ENCODE results near the gene ST8SIA4. TPM values are rescaled to one million over a fixed set of nuclear protein-coding genes. Genes with fewer than 3 reads are reported as not detected.
"Not testable (repeated sequence)": the region's sequence is repeated elsewhere in the genome, so short reads cannot be mapped to it uniquely, and the experiment has no call there.

The ST8SIA4 gene
- total RNA-seq, 1 donor from 2014 or later: 47.6 TPM

DNA sequence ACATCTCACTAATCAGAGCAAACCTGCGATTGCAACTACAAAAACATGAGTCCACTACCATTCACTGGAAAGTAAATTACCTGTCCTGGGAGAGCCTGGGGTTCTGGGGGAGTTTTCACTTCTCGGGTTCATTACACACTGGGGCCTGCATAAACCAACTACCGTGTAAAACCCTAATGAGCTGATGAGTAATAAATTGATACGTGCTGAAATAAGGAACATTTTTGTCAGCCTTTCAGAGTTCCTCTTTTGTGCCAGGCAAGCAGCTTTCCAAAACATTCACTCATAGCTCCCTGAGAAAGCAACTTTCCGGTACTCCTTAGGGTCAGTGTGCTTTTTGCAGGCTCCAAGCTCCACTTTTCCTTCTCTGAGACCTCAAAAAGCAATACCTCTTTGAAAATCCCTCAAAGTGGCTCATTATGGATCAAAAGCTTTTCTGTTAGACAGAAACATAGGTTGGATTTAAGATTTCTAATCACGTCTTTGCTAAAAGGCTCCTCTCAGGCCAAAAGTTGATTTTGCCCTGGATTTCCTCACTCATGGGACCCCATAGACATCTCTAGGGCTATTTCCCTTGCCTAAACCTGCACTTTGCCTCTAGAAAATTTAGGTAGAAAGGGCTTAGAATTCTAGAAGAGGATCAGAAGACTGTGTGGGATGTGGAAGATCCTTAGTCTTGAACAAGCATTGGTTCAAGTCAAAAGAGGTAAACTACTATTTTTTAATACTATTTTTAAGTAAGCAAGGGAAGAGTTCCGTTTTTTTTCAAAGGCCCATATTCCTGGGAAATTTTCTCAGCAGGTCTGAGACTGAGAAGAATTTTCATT lies 74.8 kb downstream of the ST8SIA4 start:
- no peak for DNase-seq

DNA sequence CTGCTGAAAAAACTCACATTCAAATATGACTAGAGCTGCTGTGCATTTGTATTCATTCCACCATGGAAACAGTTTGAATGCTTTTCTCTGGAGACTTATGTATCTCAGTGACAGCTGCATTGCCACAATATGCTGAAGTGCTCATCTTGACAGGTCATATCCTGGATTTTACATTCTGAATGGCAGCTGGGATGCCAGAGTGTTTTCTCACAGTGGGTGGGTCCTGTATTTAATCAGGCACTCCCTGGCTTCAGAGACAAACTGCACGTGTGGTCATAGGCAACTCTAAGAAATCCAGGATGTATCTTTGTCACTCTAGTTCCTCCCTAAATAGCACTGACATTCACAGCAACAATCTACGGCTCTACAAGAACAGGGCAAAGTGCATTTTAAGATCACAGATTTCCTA lies 75.6 kb downstream of the ST8SIA4 start:
- no peak for DNase-seq

DNA sequence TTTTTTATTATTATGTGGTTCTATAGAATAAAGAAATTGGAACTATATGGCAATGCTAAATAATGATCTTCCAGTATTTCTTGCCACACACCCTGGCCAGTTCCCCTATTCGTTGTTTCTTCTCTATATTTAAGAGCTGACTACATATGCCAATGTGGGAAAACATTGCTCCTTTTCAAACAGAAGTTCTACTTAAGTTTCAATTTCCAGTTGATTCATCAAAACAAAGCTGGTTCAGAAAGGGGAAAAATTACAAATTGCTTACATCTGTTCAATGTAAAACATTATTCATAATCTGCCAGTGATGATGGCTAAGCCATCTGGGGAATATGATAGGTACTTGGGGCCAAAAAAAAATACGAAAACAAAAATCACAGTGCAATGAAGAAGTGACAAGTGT lies 76.9 kb downstream of the ST8SIA4 start:
- DNase-seq: no peak

DNA sequence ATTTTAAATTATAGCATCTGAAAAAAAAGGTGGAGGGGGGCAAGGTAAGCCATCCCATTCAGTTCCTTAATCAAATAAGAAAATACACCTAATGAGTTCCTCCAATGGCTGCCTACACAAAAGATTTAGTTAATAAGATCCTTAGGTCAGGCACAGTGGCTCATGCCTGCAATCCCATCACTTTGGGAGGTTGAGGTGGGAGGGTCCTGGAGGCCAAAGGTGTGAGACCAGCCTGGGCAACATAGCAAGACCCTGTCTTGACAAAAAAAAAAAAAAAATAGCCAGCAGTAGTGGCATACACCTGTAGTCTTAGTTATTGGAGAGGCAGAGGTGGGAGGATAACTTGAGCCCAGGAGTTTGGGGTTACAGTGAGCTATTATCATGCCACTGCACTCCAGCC lies 78.4 kb downstream of the ST8SIA4 start:
- DNase-seq: no peak

DNA sequence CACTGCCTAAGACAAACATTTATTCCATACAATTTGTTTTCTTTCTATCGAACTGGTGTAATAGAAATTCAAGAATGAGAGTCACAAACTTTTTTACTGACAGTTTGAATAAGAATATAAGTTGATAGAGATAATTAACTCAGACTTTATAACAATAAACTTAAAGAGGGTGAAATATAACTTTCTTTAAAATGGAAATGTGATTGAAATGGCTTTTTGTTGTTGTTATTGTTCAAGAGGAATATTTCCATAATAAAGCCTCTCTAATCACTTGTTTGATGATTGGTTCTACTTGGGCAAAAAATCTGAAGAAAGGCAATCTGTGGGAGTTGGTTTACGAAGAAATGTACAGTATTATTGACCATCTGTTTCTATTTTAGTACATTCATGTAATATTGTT lies 79.3 kb downstream of the ST8SIA4 start:
- DNase-seq: no peak

DNA sequence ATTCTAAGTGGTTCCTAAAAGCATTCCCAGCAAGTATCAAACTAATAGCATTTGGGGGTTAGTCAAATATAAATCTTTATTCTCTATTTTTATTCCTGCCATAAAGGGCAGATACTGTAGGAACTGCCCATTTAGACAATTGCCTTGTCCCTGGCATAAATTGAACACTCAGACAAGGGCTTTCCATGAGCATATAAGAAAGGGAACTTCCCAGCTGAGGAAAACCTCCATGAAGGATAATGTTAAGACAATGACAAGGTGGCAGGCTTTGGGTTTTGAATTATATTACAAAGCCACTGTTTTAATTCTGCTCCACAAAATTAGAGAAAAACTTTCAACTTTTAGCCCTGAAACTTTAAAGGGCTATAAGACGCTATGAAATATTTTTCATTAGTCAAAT lies 81.3 kb downstream of the ST8SIA4 start:
- DNase-seq: no peak

DNA sequence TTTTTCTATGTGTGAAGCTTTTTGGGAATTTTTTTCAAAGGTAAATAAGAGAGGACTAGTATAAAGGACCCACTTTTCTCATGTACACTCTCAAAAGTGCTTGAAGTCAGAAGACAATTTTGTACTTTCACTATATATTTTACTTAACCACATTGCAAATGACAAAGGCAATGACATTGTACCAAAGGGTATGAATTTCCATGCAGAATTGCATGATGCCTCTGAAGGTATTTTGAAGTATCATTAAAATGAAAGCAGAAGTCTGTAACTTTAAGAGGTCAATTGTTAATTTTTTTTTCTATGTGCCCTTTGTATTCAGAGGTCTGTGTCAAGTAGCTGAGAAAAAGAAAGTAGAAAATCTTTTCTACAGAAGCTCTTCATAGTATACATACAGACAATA lies 84.7 kb downstream of the ST8SIA4 start:
- no peak for DNase-seq

DNA sequence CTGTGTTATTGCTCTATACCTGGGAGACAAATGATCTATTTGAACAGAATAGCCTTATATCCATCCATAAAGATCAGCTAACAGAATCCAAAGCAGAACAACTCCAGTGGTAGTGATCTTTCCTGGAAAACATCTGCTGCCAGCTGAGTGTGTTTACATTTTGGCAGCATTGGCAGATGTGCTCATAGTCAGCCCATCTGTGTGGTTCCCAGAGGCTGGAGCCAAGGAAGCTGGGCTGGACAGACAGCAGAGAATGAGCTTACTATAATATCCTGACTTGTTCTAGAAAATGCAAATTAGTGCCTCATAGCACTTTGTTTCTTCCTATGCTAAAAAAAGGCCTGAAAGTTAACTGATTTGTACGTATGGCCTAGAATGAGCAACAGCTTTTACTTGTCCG lies 99.7 kb downstream of the ST8SIA4 start:
- no peak for DNase-seq

DNA sequence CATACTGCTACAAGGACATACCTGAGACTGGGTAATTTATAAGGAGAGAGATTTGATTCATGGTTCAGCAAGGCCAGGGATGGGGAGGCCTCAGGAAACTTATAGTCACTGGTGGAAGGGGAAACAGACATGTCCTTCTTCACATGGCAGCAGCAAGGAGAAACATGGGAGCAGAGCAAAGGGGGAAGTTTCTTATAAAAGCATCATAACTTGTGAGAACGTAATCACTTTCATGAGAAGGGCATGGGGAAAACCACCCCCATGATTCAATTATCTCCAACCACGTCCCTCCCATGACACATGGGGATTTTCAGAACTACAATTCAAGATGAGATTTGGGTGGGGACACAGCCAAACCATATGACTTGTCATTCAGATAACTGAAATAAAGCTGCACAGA lies 100.9 kb downstream of the ST8SIA4 start:
- no peak for DNase-seq

DNA sequence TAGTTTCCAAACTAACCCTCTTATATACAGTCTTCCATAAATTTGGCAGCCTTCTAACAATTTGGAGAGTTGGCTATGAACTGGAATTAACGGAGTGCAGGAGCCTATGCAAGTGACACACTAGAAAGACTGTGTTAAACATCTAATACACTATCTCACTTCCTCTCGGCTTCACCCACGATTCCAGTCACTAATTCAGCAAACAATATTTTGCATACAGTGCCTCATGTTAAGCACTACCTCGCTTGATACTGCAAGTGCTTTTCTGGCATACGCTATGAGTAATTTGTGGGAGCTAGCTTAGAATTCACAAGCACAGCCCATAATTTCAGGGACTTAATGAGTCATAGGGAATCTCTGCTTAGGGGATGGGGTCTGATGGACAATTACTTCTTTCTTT lies 102.5 kb downstream of the ST8SIA4 start:
- no peak for DNase-seq

DNA sequence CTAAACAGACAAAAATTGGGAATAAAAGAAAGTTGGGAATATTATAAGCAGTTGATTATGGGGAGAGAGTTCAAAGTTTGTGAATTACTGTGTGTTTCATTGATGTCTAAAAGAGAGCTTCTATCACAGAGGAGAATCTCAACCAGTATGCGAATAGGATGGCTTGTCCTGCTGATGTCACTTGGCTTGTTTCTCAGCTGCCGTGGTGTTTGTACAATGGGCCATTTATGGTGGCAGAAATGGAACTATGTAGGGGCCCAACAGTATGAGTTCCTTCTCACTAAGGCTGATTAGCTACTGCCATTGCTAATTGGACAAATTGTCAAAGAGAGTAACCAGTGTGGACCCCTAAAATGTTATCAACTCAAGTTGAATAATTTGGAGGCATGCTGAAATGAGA lies 103.9 kb downstream of the ST8SIA4 start:
- DNase-seq: no peak

DNA sequence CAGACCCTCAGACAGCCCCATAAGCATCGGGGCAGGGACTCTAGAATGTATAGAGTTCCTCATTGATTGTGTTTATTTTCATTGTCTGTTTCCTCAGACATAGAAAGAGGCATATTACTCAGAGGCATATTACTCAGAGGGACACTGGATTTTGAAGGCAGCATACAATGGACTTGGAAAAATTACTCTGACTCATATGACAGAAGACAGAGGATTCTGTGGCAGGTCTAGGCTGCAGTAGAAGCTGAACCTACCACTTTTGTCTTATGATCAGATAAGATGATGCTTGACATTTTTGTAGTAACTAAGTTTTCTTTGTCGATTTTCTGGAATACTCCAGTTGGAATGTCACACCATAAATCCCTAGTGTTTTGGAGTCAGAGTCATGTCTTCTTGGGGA lies 105.2 kb downstream of the ST8SIA4 start:
- no peak for DNase-seq

DNA sequence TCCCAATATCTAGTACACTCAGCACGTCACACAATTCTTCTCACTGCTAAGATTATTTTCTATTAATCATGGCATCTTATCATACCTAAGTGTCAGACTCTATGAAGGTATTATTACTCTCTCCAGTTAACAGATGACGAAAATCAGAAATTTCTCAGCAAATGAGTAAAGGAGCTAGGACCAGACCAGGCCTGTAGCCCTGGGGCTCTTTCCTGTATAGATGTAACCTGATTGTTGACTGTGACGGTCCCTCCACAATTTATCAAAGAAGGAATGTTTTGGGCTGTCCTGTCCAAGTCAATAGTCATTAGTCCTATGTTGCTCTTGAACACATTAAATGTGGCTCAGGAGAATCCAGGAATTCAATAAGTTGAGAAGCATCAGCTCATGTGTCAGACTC lies 106.2 kb downstream of the ST8SIA4 start:
- no peak for DNase-seq

DNA sequence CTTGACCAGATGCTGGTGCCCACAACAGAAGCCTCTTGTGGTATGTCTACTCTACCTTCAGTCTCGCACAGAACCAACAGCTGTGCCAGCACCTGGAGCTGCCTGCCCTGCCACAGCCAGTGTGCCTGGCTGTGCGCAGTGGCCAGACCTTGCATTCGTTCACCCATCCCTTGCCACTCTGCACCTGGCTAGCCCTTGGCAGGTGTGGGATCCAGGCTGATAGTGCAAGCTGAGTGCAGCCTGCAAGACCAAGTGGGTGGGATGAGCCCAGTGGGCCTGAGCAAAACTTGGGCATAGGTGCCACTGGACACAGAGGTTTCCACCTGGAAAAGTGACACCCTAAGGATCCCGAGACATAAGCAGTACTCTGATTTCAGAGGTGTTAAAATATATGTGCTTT lies 108.2 kb downstream of the ST8SIA4 start:
- no peak for DNase-seq

DNA sequence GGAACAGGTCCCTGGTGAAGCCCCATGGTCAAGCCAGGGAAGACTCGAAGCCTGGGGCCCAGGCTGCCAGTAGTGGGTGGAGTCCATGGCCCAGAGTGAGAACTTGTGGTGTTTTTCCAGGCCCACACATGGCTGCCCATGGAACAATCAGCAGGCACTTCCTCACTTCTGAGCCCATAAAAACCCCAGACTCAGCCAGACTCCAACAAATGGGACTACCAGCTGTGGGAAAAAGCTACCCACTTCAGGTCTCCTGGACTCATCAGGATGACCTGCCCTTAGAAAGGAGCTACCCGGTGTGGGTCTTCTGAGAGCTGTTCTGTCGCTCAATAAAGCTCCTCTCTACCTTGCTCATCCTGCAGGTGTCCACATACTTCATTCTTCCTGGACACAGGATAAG lies 108.9 kb downstream of the ST8SIA4 start:
- no peak for DNase-seq

DNA sequence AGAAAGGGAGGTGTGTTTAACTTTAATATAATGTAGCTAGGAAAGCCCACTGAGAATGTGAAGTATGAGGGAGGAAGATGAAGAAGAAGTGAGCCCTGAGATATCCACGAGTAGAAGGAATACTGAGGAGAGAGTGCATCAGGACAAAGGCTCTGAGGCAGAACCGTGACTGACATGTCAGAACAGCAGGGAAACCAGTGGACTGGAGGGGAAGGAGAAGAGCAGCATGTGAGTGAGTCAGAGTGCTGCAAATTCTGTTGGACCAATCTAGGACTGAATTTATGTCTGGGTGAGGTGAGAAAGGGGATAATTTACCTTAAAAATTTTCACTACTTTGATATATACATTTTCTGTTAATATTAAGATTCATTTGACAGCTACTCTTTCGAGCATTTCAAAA lies 110.3 kb downstream of the ST8SIA4 start:
- no peak for DNase-seq

DNA sequence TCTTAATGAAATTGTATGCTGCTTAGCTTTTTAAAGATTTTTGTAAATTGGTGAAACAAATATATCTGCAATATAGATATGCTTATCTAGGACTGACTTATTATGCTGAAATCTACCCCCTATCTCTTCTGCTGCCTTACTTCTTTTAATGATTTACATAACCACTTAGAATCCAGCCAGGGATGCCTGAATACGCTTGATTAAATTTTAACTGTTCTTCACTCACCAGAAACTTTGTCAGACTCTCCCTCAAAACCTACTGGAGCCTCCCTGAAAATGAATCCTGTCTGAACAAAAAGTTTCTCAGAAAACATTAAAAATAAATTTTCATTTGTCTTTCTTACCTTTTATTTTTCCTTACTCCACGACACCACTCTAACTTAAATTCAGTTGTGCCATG lies 111.7 kb downstream of the ST8SIA4 start:
- no peak for DNase-seq

DNA sequence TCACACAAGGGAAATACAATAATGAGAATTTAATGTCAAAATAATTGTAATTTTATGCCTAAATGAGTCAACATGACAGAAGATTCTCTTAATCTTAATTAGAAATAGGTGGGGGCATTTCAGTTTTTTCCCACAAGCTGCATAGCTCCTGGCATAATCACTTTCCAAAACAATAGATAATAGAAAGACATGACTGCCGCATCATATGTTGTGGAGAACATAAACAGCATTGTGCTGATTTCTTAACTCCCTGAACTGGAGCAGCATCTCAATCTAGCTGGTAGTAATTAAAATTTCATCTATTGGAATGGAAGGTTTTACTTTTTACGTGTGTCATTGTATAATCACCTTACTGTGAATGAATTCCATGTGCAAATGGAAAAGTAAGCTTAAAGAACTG lies 112.1 kb downstream of the ST8SIA4 start:
- DNase-seq: no peak

DNA sequence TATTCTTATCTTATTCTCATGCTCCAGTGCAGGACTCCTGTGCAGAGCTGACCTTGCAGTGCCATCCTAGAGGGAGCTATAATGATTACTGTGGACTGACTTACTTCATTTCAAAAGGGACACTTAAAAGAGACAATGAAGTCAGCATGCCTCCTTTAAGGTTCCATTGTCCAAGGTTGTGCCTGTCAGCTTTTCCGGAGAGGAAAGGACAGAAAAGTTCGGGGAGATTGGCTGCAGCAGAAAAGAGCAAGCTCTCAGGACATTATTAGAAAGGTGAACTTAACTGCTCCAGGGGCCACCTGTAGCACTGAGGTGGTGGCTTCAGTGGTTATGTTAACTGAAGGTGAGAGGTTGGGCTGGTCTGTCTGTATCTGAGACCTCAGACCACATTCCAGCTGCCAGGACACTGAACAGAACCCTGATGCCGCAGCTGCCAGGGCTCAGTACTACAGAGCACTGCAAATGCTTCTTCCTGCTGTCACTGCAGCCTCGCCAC lies 112.9 kb downstream of the ST8SIA4 start:
- no peak for DNase-seq

DNA sequence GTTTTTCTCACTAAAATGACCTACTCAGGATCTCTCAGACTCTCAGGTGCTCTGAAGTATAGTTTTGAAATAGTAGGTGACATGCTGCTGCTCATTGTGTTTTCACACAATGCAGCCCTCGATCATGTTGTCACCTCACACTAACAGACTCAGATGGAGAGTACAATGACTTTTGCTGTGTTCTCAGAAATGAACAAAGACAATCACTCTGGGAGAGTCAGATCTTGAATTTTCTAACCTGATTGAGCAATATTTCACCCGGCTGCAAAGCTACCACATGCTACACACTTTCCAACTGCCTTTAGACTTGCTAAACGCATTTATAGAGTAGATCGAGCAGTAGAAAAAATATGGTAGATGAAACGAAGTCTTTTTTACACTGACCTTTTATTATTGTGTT lies 113.4 kb downstream of the ST8SIA4 start:
- DNase-seq: no peak

DNA sequence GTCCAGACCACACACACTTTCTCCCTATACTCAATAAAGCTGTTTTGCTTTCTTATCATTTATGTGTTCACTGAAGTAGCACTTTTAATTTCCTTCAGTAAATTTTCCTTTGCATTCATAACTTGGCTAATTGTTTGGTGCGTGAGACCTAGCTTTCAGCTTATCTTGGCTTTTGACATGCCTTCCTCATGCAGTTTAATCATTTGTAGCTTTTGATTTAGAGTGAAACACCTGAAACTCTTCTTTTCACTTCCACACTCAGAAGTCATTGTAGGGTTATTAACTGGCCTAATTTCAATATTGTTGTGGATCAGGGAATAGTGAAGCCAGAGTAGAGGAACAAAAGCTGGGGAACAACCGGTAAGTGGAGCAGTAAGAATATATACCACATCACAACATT lies 114.7 kb downstream of the ST8SIA4 start:
- no peak for DNase-seq

DNA sequence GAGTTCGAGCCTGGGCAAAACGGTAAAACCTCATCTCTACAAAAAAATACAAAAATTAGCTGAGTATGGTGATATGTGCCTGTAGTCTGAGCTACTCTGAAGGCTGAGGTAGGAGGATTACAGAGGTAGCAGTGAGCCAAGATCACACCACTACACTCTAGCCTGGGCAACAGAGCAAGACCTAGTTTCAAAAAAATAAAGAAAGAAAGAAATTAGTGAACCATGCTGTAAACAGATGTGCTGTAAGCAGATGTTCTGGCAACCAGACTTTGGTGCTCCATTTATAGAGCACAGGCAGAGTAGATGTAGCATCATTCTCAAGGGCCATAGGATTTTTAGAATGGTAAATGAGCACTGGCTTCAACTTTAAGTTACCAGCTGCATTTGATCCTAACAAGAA lies 115.4 kb downstream of the ST8SIA4 start:
- DNase-seq: no peak

DNA sequence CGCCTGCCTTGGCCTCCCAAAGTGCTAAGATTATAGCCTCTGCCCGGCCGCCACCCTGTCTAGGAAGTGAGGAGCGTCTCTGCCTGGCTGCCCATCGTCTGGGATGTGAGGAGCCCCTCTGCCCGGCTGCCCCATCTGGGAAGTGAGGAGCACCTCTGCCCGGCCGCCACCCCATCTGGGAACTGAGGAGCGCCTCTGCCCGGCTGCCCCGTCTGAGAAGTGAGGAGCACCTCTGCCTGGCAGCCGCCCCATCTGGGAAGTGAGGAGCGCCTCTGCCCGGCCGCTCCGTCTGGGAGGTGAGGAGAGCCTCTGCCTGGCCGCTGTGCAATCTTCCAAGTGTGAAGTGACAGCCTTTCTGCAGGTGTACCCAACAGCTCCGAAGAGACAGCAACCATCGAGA lies 117.5 kb downstream of the ST8SIA4 start:
- DNase-seq: not testable (repeated sequence)

DNA sequence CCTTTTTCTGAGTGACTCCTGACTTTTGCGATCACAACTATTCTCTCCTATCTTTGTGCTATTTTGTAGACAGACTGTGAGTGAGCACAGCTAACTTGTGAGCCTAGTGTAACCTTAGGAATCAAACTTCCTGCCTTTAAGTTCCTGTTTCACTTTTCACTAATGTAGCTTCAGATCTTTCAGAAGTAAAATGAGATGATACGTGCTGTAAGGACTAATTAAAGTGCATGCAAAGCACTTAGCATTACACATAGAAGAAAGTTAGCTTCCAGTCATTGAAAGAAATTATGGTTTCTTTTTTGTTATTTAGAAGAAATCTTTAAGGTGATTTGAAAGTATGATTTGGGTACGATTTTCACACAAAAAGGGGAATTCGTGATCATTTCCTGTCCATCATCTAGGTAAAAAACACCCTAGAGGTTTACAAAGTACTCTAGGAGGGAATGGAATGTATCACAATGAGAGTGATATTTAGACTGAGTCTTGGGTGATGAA lies 122.7 kb downstream of the ST8SIA4 start:
- no peak for DNase-seq
